Gastroesophageal sphincter (tissue), 3 donors: ENCODE data around the gene PKD2L2.

Experiments used
- EP300 ChIP-seq: sonication (generic); formaldehyde crosslinking; IDR thresholded peaks from one replicate; pipeline ENCODE4 v1.6.1; 2017; ENCODE audit warnings: antibody characterized with exemption, mild to moderate bottlenecking
- POLR2AphosphoS5 ChIP-seq: sonication (generic); formaldehyde crosslinking; IDR thresholded peaks from one replicate; pipeline ENCODE4 v1.6.1; 2017; ENCODE audit warnings: antibody characterized with exemption
- TF ChIP-seq, protein P1 (sequence below), 4 experiments: fragments of 200-600 bp in 2 of 4; fragments of 450-650 bp in 2 of 4; sonication (generic) in 1 of 4; IDR thresholded peaks; one replicate each; pipeline ENCODE4 v1.5.1; 2017 to 2019; ENCODE audit warnings: antibody characterized with exemption in 4 of 4, mild to moderate bottlenecking in 2 of 4, moderate library complexity in 2 of 4

- TF ChIP-seq POLR2AphosphoS5 (no peak), EP300 (no peak)
- TF ChIP-seq, protein P1, sequence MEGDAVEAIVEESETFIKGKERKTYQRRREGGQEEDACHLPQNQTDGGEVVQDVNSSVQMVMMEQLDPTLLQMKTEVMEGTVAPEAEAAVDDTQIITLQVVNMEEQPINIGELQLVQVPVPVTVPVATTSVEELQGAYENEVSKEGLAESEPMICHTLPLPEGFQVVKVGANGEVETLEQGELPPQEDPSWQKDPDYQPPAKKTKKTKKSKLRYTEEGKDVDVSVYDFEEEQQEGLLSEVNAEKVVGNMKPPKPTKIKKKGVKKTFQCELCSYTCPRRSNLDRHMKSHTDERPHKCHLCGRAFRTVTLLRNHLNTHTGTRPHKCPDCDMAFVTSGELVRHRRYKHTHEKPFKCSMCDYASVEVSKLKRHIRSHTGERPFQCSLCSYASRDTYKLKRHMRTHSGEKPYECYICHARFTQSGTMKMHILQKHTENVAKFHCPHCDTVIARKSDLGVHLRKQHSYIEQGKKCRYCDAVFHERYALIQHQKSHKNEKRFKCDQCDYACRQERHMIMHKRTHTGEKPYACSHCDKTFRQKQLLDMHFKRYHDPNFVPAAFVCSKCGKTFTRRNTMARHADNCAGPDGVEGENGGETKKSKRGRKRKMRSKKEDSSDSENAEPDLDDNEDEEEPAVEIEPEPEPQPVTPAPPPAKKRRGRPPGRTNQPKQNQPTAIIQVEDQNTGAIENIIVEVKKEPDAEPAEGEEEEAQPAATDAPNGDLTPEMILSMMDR (IDR thresholded peaks at IDR 0.05): no peak
Observed at GRCh38 chr5:137937994-137938750, 48.9 kb downstream of the PKD2L2 start.
